Activated CD8-positive, alpha-beta memory T cell treated with anti-CD3 and anti-CD28 coated beads, Interleukin-2, amount 50 U/mL, for 48 hours (primary cell): ENCODE measurements around the gene GATD1.

Experiments used
- DNase-seq: peaks from one replicate; pipeline ENCODE4 v3.0.0-alpha.2; 2020

Gene GATD1

GRCh38 chr11:777288-778255, at the start of gene GATD1:
Gene GATD1 (minus strand): TSS chr11:777487. CDS start chr11:777462, 25 bp downstream.
- peak; percentile 98 for DNase-seq

GRCh38 chr11:826836-827145, 49.5 kb upstream of the GATD1 start:
- DNase-seq: no peak

GRCh38 chr11:826227-826621, 48.9 kb upstream of the GATD1 start:
- DNase-seq: no peak

- no peak for DNase-seq
These were observed 48.3 kb upstream of the GATD1 start for GRCh38 chr11:825366-826226.

GRCh38 chr11:824942-825341, 47.7 kb upstream of the GATD1 start:
- no peak for DNase-seq

GRCh38 chr11:824292-824880, 47.1 kb upstream of the GATD1 start:
- DNase-seq: no peak

GRCh38 chr11:823441-824291, 46.4 kb upstream of the GATD1 start:
- no peak for DNase-seq

GRCh38 chr11:821512-822371, 44.5 kb upstream of the GATD1 start:
- DNase-seq: no peak

- DNase-seq: no peak
These were observed 43.6 kb upstream of the GATD1 start for GRCh38 chr11:820655-821511.

- peak; percentile 94 for DNase-seq
These were observed 42.8 kb upstream of the GATD1 start for GRCh38 chr11:819943-820649.

- DNase-seq: peak; percentile 96
These were observed 42.0 kb upstream of the GATD1 start for GRCh38 chr11:819129-819931.

- no peak for DNase-seq
These were observed 41.3 kb upstream of the GATD1 start, which contains the start of gene PNPLA2 for GRCh38 chr11:818396-819128. Gene PNPLA2 (plus strand): TSS chr11:818914. CDS start chr11:819719, 805 bp downstream.

GRCh38 chr11:816433-816779, 39.1 kb upstream of the GATD1 start:
- DNase-seq: no peak

- DNase-seq: no peak
These were observed 38.6 kb upstream of the GATD1 start for GRCh38 chr11:815675-816432.

GRCh38 chr11:813456-814096, 36.3 kb upstream of the GATD1 start:
- peak; percentile 71 for DNase-seq

GRCh38 chr11:813072-813455, 35.8 kb upstream of the GATD1 start:
- DNase-seq: no peak

- peak; percentile 61 for DNase-seq
These were observed 35.1 kb upstream of the GATD1 start for GRCh38 chr11:812390-812789.
